T-cell (primary cell): ENCODE data around the gene NPW. TPM values are rescaled to one million over a fixed set of nuclear protein-coding genes. Genes with fewer than 3 reads are reported as not detected.

Experiments used
- ATAC-seq, 4 experiments: fragments of 200-7000 bp in 3 of 4; fragments of 150-1000 bp in 1 of 4; cut with Tn5 transposase; replicated peaks in 1 of 4; 1 replicate in 3 of 4; 2 replicates in 1 of 4; pipeline ENCODE4 v1.10.0; 2021; ENCODE audit warnings: moderate library complexity in 3 of 4, mild to moderate bottlenecking in 2 of 4, moderate number of reproducible peaks in 1 of 4
- CTCF ChIA-PET, 2 donors: fragments of 300-600 bp; sonication (Branson Sonifier 250); formaldehyde crosslinking; loops; one replicate each; lab custom pipeline; 2022; ENCODE audit warnings: antibody characterized with exemption in 2 of 2; lab: Charles Lee
- POLR2A ChIA-PET, 2 donors: fragments of 300-600 bp; sonication (Branson Sonifier 250); formaldehyde crosslinking; loops; one replicate each; lab custom pipeline; 2022; ENCODE audit warnings: antibody characterized with exemption in 2 of 2; lab: Charles Lee
- DNase-seq, 35 experiments: peaks; one replicate each; pipeline versions ENCODE4 v3.0.0 to v3.0.0-alpha.2; 2013 to 2023
- H3K27ac ChIP-seq: one replicate; pipeline ENCODE4 v1.5.1; 2013; ENCODE audit warnings: low read length
- H3K27me3 ChIP-seq, 2 experiments: replicated peaks in 1 of 2; 1 replicate in 1 of 2; 2 replicates in 1 of 2; pipeline versions ENCODE4 v1.6.1 to v1.7.0; 2013; ENCODE audit warnings: low read length in 1 of 2, mixed read lengths in 1 of 2; ENCODE audit not compliant: control insufficient read depth in 2 of 2, insufficient read depth in 2 of 2; ENCODE audit errors: extremely low read depth in 1 of 2
- H3K36me3 ChIP-seq, 2 donors: 1 replicate in 1 of 2; 2 replicates in 1 of 2; pipeline versions ENCODE4 v1.6.1 to v1.7.0; 2013; ENCODE audit warnings: low read length in 1 of 2; ENCODE audit not compliant: control insufficient read depth in 2 of 2, insufficient read depth in 1 of 2; ENCODE audit errors: extremely low read depth in 1 of 2
- H3K4me1 ChIP-seq, 2 experiments: 1 replicate in 1 of 2; 2 replicates in 1 of 2; pipeline versions ENCODE4 v1.6.1 to v1.7.0; 2013; ENCODE audit warnings: low read length in 2 of 2, mixed read lengths in 1 of 2; ENCODE audit not compliant: insufficient read depth in 2 of 2, control insufficient read depth in 1 of 2; ENCODE audit errors: extremely low read depth in 1 of 2
- H3K4me3 ChIP-seq, 2 donors: 1 replicate in 1 of 2; 2 replicates in 1 of 2; pipeline versions ENCODE4 v1.5.1 to v1.7.0; 2013; ENCODE audit warnings: mild to moderate bottlenecking in 2 of 2, low read length in 1 of 2, moderate library complexity in 1 of 2; ENCODE audit not compliant: control insufficient read depth in 1 of 2; ENCODE audit errors: extremely low read depth in 1 of 2
- H3K9me3 ChIP-seq: 2 replicates; pipeline ENCODE4 v1.7.0; 2013
- H3K27ac Mint-ChIP-seq, 2 donors: one replicate each; pipeline ENCODE4 v1.8.0; 2020 to 2021; ENCODE audit warnings: mild to moderate bottlenecking in 2 of 2, mixed read lengths in 2 of 2
- H3K27me3 Mint-ChIP-seq, 2 donors: one replicate each; pipeline ENCODE4 v1.8.0; 2021 to 2022; ENCODE audit warnings: mixed read lengths in 2 of 2
- H3K36me3 Mint-ChIP-seq: one replicate; pipeline ENCODE4 v1.8.0; 2021; ENCODE audit warnings: mixed read lengths
- H3K4me1 Mint-ChIP-seq, 3 donors: one replicate each; pipeline ENCODE4 v1.8.0; 2020 to 2022; ENCODE audit warnings: mixed read lengths in 3 of 3, mild to moderate bottlenecking in 1 of 3
- H3K4me3 Mint-ChIP-seq, 3 donors: one replicate each; pipeline ENCODE4 v1.8.0; 2020 to 2022; ENCODE audit warnings: mild to moderate bottlenecking in 3 of 3, mixed read lengths in 3 of 3, moderate library complexity in 3 of 3
- H3K9me3 Mint-ChIP-seq, 3 donors: one replicate each; pipeline ENCODE4 v1.8.0; 2020 to 2022; ENCODE audit warnings: mixed read lengths in 3 of 3
- WGBS: methylation state at CpG from one replicate; pipeline ENCODE4 v1.1.5; 2013; ENCODE audit warnings: missing lambda C conversion rate; ENCODE audit not compliant: insufficient coverage; 5-methylcytosine and 5-hydroxymethylcytosine counted together
- total RNA-seq, 35 experiments: library from RNA in 6 of 35; stranded (reverse) in 6 of 35; fragments of 120-200 nt in 1 of 35; gene quantifications; one replicate each; pipeline versions ENCODE4 v1.2.1 to v1.2.4 and lab custom pipeline; 2013 to 2026

NPW gene
- total RNA-seq, 5 donors from 2014 or later (not counting 1 experiment from before 2014, with no cell fraction given) = 0.43 to 0.44 TPM; not detected in 3

DNA sequence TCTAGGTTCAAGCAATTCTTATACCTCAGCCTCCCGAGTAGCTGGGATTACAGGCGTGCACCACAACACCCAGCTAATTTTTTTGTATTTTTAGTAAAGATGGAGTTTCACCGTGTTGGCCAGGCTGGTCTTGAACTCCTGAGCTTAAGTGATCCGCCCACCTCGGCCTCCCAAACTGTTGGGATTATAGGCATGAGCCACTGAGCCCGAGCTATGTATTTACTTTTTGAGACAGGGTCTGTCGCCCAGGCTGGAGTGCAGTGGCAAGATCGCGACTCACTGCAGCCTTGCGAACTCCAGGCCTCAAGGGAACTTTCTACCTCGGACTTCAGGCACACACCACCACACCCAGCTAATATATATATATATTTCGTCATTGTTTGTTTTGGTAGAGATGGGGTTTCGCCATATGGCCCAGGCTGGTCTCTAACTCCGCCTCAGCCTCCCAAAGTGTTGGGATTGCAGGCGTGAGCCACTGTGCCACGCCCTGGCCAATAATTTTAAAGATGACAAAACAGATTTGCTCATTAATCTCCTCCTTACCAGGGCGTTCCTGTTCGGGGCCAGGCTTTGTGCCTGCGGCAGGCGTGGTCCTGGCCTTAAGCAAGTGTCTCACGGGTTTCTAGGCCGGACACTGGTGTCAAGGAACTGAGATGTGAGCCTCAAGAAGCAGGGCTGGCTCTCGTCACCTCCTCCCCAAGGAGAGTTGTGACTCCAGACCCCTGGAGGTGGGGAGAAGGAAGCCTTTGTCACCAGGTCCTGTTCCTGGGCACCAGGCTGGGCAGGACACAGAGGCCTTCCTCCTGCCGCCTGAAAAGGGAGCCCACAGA, 4.3 kb upstream of the NPW start:
- Histone ChIP-seq H3K9me3 (no peaks in the 10 kb centered on the region), H3K4me3 (no peak overlapping the region), H3K4me1 (peaks cover under 1 to 9% of the 10 kb centered on the region in 2 experiments), H3K36me3 (no peaks in the 10 kb centered on the region), H3K27ac (no peak overlapping the region), H3K27me3 (peaks cover 0 to 30% of the 10 kb centered on the region in 2 experiments)
- Mint-ChIP-seq H3K27ac (no peak overlapping the region), H3K36me3 (no peaks in the 10 kb centered on the region), H3K9me3 (no peaks in the 10 kb centered on the region), H3K4me3 (no peak overlapping the region), H3K4me1 (peaks cover 1 to 6% (median 2%) of the 10 kb centered on the region in 3 donors), H3K27me3 (peaks cover 3 to 10% of the 10 kb centered on the region in 2 donors)
- WGBS = 96% methylated on average over 10 of the region's 24 CpGs
- POLR2A ChIA-PET = no interaction called here
- DNase-seq = no peak
- ATAC-seq = no peak
- CTCF ChIA-PET = interaction anchor here in 1 of 2 donors (0.7 kb wide), 1 partner anchor 55 kb away, joined by 3 read pairs; no protein-coding TSS in a partner anchor

DNA sequence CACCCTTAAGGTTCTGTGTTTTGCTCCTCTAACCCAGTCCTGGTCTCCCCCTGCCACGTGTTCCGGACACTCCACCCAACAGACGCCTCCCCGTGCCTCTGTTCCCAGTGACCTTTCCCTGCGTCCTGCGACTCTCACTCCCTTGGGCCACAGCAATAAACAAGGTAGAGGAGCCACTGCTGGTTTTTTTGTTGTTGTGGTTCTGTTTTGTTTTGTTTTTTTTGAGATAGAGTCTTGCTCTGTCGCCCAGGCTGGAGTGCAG, 3.7 kb upstream of the NPW start:
- ATAC-seq = no peak
- Mint-ChIP-seq H3K27ac (no peak overlapping the region), H3K4me1 (peaks cover 0 to 7% (median 2%) of the 10 kb centered on the region in 3 donors), H3K9me3 (no peaks in the 10 kb centered on the region), H3K27me3 (peaks cover 3 to 15% of the 10 kb centered on the region in 2 donors), H3K4me3 (no peak overlapping the region), H3K36me3 (no peaks in the 10 kb centered on the region)
- H3K27me3 ChIP-seq = peaks cover 0 to 35% of the 10 kb centered on the region in 2 experiments
- H3K36me3 ChIP-seq = no peaks in the 10 kb centered on the region
- H3K27ac ChIP-seq = no peak overlapping the region
- H3K9me3 ChIP-seq = no peaks in the 10 kb centered on the region
- WGBS = no CpG with 5 or more reads among the region's 7 CpGs
- ChIA-PET CTCF (no interaction called here), POLR2A (interaction anchor here in 1 of 2 donors (0.6 kb wide), 1 partner anchor 983 kb away, joined by 6 read pairs; no protein-coding TSS in a partner anchor)
- no peak for DNase-seq
- peaks cover 0 to 9% of the 10 kb centered on the region in 2 experiments for H3K4me1 ChIP-seq
- no peak overlapping the region for H3K4me3 ChIP-seq

DNA sequence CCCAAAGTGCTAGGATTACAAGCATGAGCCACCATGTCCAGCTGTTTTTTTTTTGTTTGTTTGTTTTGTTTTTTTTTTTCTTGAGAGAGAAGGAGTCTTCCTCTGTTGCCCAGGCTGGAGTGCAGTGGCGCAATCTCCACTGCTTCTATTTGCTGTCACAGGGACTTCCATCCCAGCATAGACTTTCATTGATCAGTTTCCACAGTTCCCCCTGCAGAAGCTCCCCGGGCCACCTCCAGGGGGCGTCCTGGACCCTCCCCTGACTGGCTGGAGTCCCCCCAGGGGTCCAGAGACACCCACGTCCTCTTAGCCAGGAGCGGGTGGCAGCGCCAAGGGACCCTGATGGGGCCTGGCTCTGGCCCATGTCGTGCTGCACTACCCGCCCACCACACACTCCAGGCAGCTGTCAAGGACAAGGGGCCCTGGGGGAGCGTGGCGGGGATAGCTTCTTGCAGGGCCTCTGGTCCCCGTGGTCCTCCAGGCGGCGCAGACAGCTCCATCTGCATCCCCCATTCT, 3.1 kb upstream of the NPW start:
- Mint-ChIP-seq H3K9me3 (no peaks in the 10 kb centered on the region), H3K27ac (no peak overlapping the region), H3K4me1 (peaks cover 0 to 7% (median 2%) of the 10 kb centered on the region in 3 donors), H3K27me3 (peaks cover 4 to 20% of the 10 kb centered on the region in 2 donors), H3K4me3 (no peak overlapping the region), H3K36me3 (no peaks in the 10 kb centered on the region)
- ChIA-PET POLR2A (interaction anchor here in 1 of 2 donors (0.6 kb wide), 1 partner anchor 983 kb away, joined by 6 read pairs; no protein-coding TSS in a partner anchor), CTCF (no interaction called here)
- Histone ChIP-seq H3K36me3 (no peaks in the 10 kb centered on the region), H3K27ac (no peak overlapping the region), H3K4me3 (no peak overlapping the region), H3K4me1 (peaks cover 0 to 9% of the 10 kb centered on the region in 2 experiments), H3K9me3 (no peaks in the 10 kb centered on the region), H3K27me3 (peaks cover 0 to 41% of the 10 kb centered on the region in 2 experiments)
- peak in 1 of 35 experiments; percentile 42 for DNase-seq
- WGBS = 48% methylated on average over 12 of the region's 13 CpGs
- ATAC-seq = peak in 1 of 4 experiments; percentile 24

DNA sequence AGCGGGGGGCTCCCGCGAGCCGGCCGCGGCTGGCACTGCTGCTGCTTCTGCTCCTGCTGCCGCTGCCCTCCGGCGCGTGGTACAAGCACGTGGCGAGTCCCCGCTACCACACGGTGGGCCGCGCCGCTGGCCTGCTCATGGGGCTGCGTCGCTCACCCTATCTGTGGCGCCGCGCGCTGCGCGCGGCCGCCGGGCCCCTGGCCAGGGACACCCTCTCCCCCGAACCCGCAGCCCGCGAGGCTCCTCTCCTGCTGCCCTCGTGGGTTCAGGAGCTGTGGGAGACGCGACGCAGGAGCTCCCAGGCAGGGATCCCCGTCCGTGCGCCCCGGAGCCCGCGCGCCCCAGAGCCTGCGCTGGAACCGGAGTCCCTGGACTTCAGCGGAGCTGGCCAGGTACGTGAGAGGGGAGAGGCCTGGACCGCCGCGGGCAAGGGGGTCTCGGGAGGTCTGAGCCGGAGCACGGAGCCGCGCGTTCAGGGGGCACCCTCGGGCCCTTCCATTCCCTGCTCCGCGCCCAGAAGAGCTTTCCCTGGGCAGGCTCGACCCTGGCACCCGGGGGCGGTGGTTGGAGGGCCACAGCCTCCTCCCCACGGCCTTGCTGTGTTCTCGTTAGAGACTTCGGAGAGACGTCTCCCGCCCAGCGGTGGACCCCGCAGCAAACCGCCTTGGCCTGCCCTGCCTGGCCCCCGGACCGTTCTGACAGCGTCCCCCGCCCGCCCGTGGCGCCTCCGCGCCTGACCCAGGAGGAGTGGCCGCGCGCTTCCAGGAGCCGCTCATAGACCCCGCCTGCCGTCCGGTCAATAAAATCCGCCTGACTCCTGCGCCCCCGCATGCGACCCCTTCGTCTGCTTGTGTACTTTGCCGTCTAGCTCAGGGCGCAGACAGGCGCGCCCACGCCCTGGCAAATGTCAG, 591 bp downstream of the NPW start:
- H3K4me3 Mint-ChIP-seq = peak overlapping the region in 1 of 3 donors; percentile 56
- Histone ChIP-seq H3K36me3 (no peaks in the 10 kb centered on the region), H3K4me1 (peaks cover 2 to 29% of the 10 kb centered on the region in 2 experiments), H3K9me3 (no peaks in the 10 kb centered on the region), H3K27ac (no peak overlapping the region), H3K4me3 (peak overlapping the region in 1 of 2 donors; percentile 26), H3K27me3 (peaks cover 0 to 59% of the 10 kb centered on the region in 2 experiments)
- DNase-seq = no peak
- ChIA-PET POLR2A (no interaction called here), CTCF (interaction anchor here in 1 of 2 donors (0.6 to 1.3 kb wide), 2 partner anchors 135 to 807 kb away, joined by 3 read pairs; partner anchors contain the start of gene TRAF7)
- no peak for ATAC-seq
- H3K36me3 Mint-ChIP-seq = no peaks in the 10 kb centered on the region
- peaks cover 9 to 20% (median 13%) of the 10 kb centered on the region in 3 donors for H3K4me1 Mint-ChIP-seq
- no peaks in the 10 kb centered on the region for H3K9me3 Mint-ChIP-seq
- no peak overlapping the region for H3K27ac Mint-ChIP-seq
- WGBS = 5% methylated on average over 96 of the region's 96 CpGs
- H3K27me3 Mint-ChIP-seq = peaks cover 11 to 34% of the 10 kb centered on the region in 2 donors

DNA sequence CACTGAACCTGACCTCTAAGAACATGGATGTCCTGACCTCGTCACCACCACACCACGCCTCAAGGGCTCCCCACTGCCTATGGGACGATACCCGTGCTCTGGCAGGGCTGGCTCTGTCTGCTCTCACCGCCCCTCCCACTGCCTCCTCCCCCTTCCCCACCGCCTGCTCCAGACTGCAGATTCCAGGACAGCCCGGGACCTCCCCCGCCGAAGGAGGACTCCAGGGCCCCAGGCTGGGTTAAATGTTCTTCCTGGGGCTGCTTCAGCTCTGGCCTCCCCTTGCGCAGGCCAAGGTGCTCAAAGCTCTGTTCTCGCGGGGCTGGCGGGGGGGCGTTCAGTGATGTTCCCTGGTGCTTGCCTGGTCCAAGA, 3.1 kb downstream of the NPW start:
- no peaks in the 10 kb centered on the region for H3K36me3 Mint-ChIP-seq
- no peak overlapping the region for H3K27ac Mint-ChIP-seq
- 7% methylated on average over 13 of the region's 14 CpGs for WGBS
- peaks cover 13 to 29% (median 16%) of the 10 kb centered on the region in 3 donors for H3K4me1 Mint-ChIP-seq
- no peaks in the 10 kb centered on the region for H3K36me3 ChIP-seq
- H3K4me1 ChIP-seq = peaks cover 2 to 46% of the 10 kb centered on the region in 2 experiments
- no peak overlapping the region for H3K27ac ChIP-seq
- ChIA-PET CTCF (interaction anchor here (0.6 to 1.5 kb wide), 9 partner anchors 19 to 1915 kb away, joined by 3 to 9 read pairs (median 4); partner anchors contain the start of genes NTHL1 (in 1 of the 2), PKD1 (in 1 of the 2), TRAF7 (in 1 of the 2) and TSC2 (in 1 of the 2)), POLR2A (interaction anchor here in 1 of 2 donors (0.9 kb wide), 1 partner anchor 133 kb away, joined by 4 read pairs; the partner anchor contains the start of gene TRAF7)
- ATAC-seq (peak; percentile 9 to 23 (median 9)), DNase-seq (no peak)
- H3K27me3 ChIP-seq = peaks cover 0 to 69% of the 10 kb centered on the region in 2 experiments
- H3K4me3 Mint-ChIP-seq = peak overlapping the region; percentile 46 to 71 (median 55)
- H3K9me3 ChIP-seq = no peaks in the 10 kb centered on the region
- H3K4me3 ChIP-seq = peak overlapping the region; percentile 27 to 35
- peaks cover 11 to 34% of the 10 kb centered on the region in 2 donors for H3K27me3 Mint-ChIP-seq
- H3K9me3 Mint-ChIP-seq = no peaks in the 10 kb centered on the region
